Right lobe of liver (tissue), 4 donors: ENCODE data around the gene TNFRSF8.

Source experiments
- POLR2A ChIP-seq: fragments of 450-650 bp; IDR thresholded peaks from one replicate; pipeline ENCODE4 v1.6.1; 2017; ENCODE audit warnings: antibody characterized with exemption, mild to moderate bottlenecking
- TF ChIP-seq, protein P1 (sequence below), 4 donors: fragments of 200-600 bp in 3 of 4; fragments of 450-650 bp in 1 of 4; IDR thresholded peaks; one replicate each; pipeline versions ENCODE4 v1.5.1 to v1.8.0; 2016 to 2022; ENCODE audit warnings: antibody characterized with exemption in 4 of 4, mild to moderate bottlenecking in 2 of 4
- donor health status: DM: no; HTN: no; CAD: no.
- donor health status: DM: no; HTN: no; CAD: no.
- donor health status: DM: no; HTN: yes; CAD: no.

- TF ChIP-seq, protein P1, sequence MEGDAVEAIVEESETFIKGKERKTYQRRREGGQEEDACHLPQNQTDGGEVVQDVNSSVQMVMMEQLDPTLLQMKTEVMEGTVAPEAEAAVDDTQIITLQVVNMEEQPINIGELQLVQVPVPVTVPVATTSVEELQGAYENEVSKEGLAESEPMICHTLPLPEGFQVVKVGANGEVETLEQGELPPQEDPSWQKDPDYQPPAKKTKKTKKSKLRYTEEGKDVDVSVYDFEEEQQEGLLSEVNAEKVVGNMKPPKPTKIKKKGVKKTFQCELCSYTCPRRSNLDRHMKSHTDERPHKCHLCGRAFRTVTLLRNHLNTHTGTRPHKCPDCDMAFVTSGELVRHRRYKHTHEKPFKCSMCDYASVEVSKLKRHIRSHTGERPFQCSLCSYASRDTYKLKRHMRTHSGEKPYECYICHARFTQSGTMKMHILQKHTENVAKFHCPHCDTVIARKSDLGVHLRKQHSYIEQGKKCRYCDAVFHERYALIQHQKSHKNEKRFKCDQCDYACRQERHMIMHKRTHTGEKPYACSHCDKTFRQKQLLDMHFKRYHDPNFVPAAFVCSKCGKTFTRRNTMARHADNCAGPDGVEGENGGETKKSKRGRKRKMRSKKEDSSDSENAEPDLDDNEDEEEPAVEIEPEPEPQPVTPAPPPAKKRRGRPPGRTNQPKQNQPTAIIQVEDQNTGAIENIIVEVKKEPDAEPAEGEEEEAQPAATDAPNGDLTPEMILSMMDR (IDR thresholded peaks at IDR 0.05), result no peak
- TF ChIP-seq POLR2A, result no peak
Measured at GRCh38 chr1:12142141-12142823, 79.2 kb downstream of the TNFRSF8 start.
